ENCODE data around the gene RNF10.

RNF10 gene

GRCh38 chr12:120580787-120581723 is 46.9 kb downstream of the RNF10 start, which contains the start of gene POP5:
TSS of gene POP5 (minus strand) at chr12:120581402. CDS start at chr12:120581362, 40 bp downstream.
- peak within 1 kb of the TSS; percentile 97 for H3K4me3 ChIP-seq (ENCODE audit: low read depth, low read length)
- TF ChIP-seq CTCF (conservative IDR thresholded peaks at IDR 0.05; ENCODE audit: low read depth, low read length), result no peak
- DNase-seq (ENCODE audit: low read depth), result peak; percentile 98

- TF ChIP-seq CTCF (conservative IDR thresholded peaks at IDR 0.05; ENCODE audit: low read depth, low read length), result no peak
- no peak for DNase-seq (ENCODE audit: low read depth)
- H3K4me3 ChIP-seq (ENCODE audit: low read depth, low read length), result peak overlapping the region; percentile 97
Measured at GRCh38 chr12:120581998-120582397, 47.8 kb downstream of the RNF10 start.

GRCh38 chr12:120583478-120584030 is 49.4 kb downstream of the RNF10 start:
- H3K4me3 ChIP-seq (ENCODE audit: low read depth, low read length), result no peak overlapping the region
- TF ChIP-seq CTCF (conservative IDR thresholded peaks at IDR 0.05; ENCODE audit: low read depth, low read length), result peak; percentile 89

GRCh38 chr12:120584343-120585149 is 50.4 kb downstream of the RNF10 start:
- H3K4me3 ChIP-seq (ENCODE audit: low read depth, low read length), result peak overlapping the region; percentile 41
- no peak for DNase-seq (ENCODE audit: low read depth)
- peak; percentile 33 for TF ChIP-seq CTCF (conservative IDR thresholded peaks at IDR 0.05; ENCODE audit: low read depth, low read length)

More at GRCh38 chr12:120583478-120584030, 49.4 kb downstream of the RNF10 start:
- DNase-seq (ENCODE audit: low read depth), result peak; percentile 67

GRCh38 chr12:120586206-120586605 is 52.0 kb downstream of the RNF10 start:
- no peak overlapping the region for H3K4me3 ChIP-seq (ENCODE audit: low read depth, low read length)
- TF ChIP-seq CTCF (conservative IDR thresholded peaks at IDR 0.05; ENCODE audit: low read depth, low read length), result no peak
- DNase-seq (ENCODE audit: low read depth), result no peak

- no peak for DNase-seq (ENCODE audit: low read depth)
- no peak overlapping the region for H3K4me3 ChIP-seq (ENCODE audit: low read depth, low read length)
- no peak for TF ChIP-seq CTCF (conservative IDR thresholded peaks at IDR 0.05; ENCODE audit: low read depth, low read length)
Measured at GRCh38 chr12:120586860-120587259, 52.7 kb downstream of the RNF10 start.
